ENCODE results near the gene USP53. TPM values are rescaled to one million over a fixed set of nuclear protein-coding genes. Genes with fewer than 3 reads are reported as not detected.

USP53 gene
- total and polyA plus RNA-seq, 2 of the 13 experiments (the other 11 are each of a cell fraction or from before 2014, with no cell fraction given) = 5.3 to 8.1 TPM

GRCh38 chr4:119302073-119302832 lies 89.7 kb downstream of the USP53 start (continued):
- TF ChIP-seq TMF1 (CRISPR knock-in tag; IDR thresholded peaks at IDR 0.05; ENCODE audit: low read depth) = no peak
- TF ChIP-seq ZNF788 (CRISPR knock-in tag; IDR thresholded peaks at IDR 0.05; ENCODE audit: borderline replicate concordance) = no peak
- no peak for TF ChIP-seq AKNA (CRISPR knock-in tag; IDR thresholded peaks at IDR 0.05; ENCODE audit: borderline replicate concordance)
- no peak for TF ChIP-seq ZSCAN5A (CRISPR knock-in tag; IDR thresholded peaks at IDR 0.05; ENCODE audit: borderline replicate concordance)
- TF ChIP-seq ZFP36L1 (CRISPR knock-in tag; IDR thresholded peaks at IDR 0.05) = peak; percentile 54; the same call in 1 of the 2 replicates
- TF ChIP-seq ZNF790 (CRISPR knock-in tag; IDR thresholded peaks at IDR 0.05; ENCODE audit: borderline replicate concordance) = no peak
- TF ChIP-seq SRSF9 (IDR thresholded peaks at IDR 0.05; ENCODE audit: borderline replicate concordance, insufficient read depth, low read depth, low read length, poor library complexity, severe bottlenecking) = no peak
- TF ChIP-seq ZNF138 (CRISPR knock-in tag; IDR thresholded peaks at IDR 0.05; ENCODE audit: low read depth) = no peak
- TF ChIP-seq TERF1 (CRISPR knock-in tag; IDR thresholded peaks at IDR 0.05) = no peak
- no peak for TF ChIP-seq SRF (IDR thresholded peaks at IDR 0.05; ENCODE audit: low read depth, low read length)
- no peak for TF ChIP-seq FOXJ3 (CRISPR knock-in tag; IDR thresholded peaks at IDR 0.05; ENCODE audit: borderline replicate concordance)
- TF ChIP-seq ARID4A (CRISPR knock-in tag; IDR thresholded peaks at IDR 0.05; ENCODE audit: borderline replicate concordance) = no peak
- TF ChIP-seq ZNF30 (CRISPR knock-in tag; IDR thresholded peaks at IDR 0.05) = no peak
- TF ChIP-seq ZNF883 (CRISPR knock-in tag; IDR thresholded peaks at IDR 0.05; ENCODE audit: not compliant biosample characterization) = no peak
